ENCODE data around the gene S100A9. TPM values are rescaled to one million over a fixed set of nuclear protein-coding genes. Genes with fewer than 3 reads are reported as not detected.

Gene S100A9
- total RNA-seq, 2 donors from 2014 or later, result 65.7 to 199 TPM

DNA sequence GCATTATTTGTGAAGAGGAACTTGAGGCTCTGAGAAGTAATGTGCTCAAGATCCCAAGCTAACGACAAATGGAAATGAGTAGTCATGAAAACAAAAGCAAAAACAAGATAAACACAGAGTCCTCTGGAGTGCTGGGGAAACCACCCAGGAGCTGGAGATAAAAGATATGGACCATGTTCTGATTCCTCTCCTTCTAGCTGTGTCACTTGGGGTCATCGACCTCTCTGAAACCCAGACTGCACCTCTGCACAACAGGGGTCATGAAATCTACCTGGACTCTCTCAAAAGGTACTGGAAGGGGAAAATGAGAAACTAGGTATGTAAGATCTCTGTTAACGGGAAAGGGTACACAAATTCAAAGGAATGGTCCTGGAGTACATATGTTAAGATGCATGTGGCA lies 15.5 kb upstream of the S100A9 start:
- no peak overlapping the region for H3K27ac ChIP-seq
- no peaks in the 10 kb centered on the region for H3K27me3 ChIP-seq
- no peaks in the 10 kb centered on the region for H3K4me1 ChIP-seq
- no peaks in the 10 kb centered on the region for H3K36me3 ChIP-seq
- no peak for TF ChIP-seq CTCF (IDR thresholded peaks at IDR 0.05)
- no peak for DNase-seq (ENCODE audit: low spot score)
- H3K9me3 ChIP-seq, result no peaks in the 10 kb centered on the region
- H3K4me3 ChIP-seq, result no peak overlapping the region

DNA sequence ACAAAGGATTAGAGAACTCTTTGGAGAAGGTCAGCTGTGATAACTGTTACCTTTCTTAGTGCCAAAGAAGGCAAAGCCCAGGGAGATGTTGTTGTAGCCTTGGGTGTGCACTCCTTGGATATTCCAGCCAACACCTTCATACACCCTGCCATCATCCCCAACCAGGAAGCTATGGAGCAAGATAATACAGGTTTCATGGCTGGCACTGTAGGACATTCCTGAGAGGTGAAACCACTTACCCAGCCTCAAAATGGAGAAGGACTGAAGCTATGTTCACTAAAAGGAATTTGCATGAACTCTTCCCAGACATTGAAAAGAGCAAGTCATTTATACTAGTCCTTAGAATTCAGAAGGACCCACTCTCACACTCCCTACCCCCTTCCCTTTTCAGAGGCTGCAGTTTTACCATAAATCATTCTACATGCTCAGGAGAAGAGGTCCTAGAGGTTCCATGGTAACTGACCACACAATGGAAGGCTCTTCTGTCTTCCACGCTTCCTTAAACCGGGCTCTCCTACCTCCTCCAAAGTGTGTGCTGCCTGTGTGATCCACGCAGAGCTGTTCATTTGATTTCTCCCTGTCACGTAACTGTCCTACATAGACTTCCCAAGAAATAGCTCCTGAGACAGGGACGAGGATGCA lies 14.5 kb upstream of the S100A9 start:
- Histone ChIP-seq H3K9me3 (no peaks in the 10 kb centered on the region), H3K4me1 (no peaks in the 10 kb centered on the region), H3K27me3 (no peaks in the 10 kb centered on the region), H3K4me3 (no peak overlapping the region), H3K27ac (no peak overlapping the region), H3K36me3 (no peaks in the 10 kb centered on the region)
- TF ChIP-seq CTCF (IDR thresholded peaks at IDR 0.05), result no peak
- no peak for DNase-seq (ENCODE audit: low spot score)

- no peaks in the 10 kb centered on the region for H3K27me3 ChIP-seq
These were observed 13.6 kb upstream of the S100A9 start for GRCh38 chr1:153343811-153344717.

GRCh38 chr1:153344718-153345025 lies 13.0 kb upstream of the S100A9 start:
- no peak for DNase-seq (ENCODE audit: low spot score)
- Histone ChIP-seq H3K27ac (no peak overlapping the region), H3K27me3 (no peaks in the 10 kb centered on the region), H3K4me1 (no peaks in the 10 kb centered on the region), H3K4me3 (no peak overlapping the region), H3K9me3 (no peaks in the 10 kb centered on the region), H3K36me3 (no peaks in the 10 kb centered on the region)
- TF ChIP-seq CTCF (IDR thresholded peaks at IDR 0.05), result no peak

More at GRCh38 chr1:153343811-153344717, 13.6 kb upstream of the S100A9 start:
- TF ChIP-seq CTCF (IDR thresholded peaks at IDR 0.05), result no peak
- Histone ChIP-seq H3K4me3 (no peak overlapping the region), H3K4me1 (no peaks in the 10 kb centered on the region), H3K36me3 (no peaks in the 10 kb centered on the region), H3K9me3 (no peaks in the 10 kb centered on the region), H3K27ac (no peak overlapping the region)
- no peak for DNase-seq (ENCODE audit: low spot score)

DNA sequence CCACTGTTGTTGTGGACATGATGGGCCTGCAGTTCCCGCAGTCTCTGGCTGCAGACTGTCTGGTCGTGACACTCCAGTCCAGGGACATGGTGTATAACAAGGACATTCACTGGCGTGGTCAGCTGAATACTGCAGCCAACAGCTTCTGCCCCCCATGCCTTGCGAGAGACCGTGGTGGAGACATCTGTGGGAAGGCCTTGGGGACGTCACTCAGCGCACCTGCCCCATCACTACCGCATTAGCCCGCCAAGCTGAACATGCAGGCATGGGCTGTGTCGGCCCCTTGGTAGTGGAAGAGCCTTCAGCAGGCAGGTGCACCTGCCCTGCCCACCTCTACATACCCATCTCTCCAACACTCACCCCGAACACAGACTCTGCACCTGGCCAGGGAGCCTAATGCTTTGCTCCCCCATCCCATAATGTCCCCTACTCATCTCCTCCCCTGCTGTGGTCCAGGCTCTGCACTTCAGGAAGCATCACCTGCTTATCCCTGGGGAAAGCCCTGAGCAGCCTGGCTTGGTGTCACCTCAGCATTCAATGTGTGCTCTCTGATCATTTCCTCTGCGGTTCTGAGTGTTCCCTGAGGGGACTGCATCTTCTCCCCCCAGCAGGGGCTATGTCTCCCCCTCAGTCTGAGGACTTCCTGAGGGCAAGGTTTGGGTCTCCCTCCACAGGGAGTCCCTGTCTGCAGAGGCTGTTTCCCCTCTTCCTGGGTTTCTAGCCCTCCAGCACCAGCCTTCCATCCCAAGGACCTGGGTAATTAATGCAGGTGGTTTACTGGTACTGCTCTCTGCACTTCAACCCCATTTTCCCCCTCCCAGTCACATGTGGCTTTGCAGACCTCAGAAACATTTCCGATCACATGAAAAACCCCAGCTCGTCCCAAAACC lies 12.2 kb upstream of the S100A9 start:
- Histone ChIP-seq H3K27ac (no peak overlapping the region), H3K27me3 (no peaks in the 10 kb centered on the region), H3K36me3 (no peaks in the 10 kb centered on the region), H3K4me1 (no peaks in the 10 kb centered on the region), H3K4me3 (no peak overlapping the region), H3K9me3 (no peaks in the 10 kb centered on the region)
- DNase-seq (ENCODE audit: low spot score), result no peak
- no peak for TF ChIP-seq CTCF (IDR thresholded peaks at IDR 0.05)
